Stomach (tissue), 4 donors: Measurements from ENCODE around the gene BET1.

Experiments
- POLR2A ChIP-seq, 4 donors: fragments of 450-650 bp; IDR thresholded peaks; one replicate each; pipeline ENCODE4 v1.6.1; 2016; ENCODE audit warnings: antibody characterized with exemption in 4 of 4, control low read depth in 2 of 4, mild to moderate bottlenecking in 1 of 4, moderate library complexity in 1 of 4
- TF ChIP-seq, protein P1 (sequence below), 7 experiments: fragments of 450-650 bp in 4 of 7; fragments of 200-600 bp in 3 of 7; sonication (generic) in 3 of 7; IDR thresholded peaks; one replicate each; pipeline ENCODE4 v1.5.1; 2016 to 2019; ENCODE audit warnings: antibody characterized with exemption in 7 of 7, control low read depth in 2 of 7, mild to moderate bottlenecking in 1 of 7

DNA sequence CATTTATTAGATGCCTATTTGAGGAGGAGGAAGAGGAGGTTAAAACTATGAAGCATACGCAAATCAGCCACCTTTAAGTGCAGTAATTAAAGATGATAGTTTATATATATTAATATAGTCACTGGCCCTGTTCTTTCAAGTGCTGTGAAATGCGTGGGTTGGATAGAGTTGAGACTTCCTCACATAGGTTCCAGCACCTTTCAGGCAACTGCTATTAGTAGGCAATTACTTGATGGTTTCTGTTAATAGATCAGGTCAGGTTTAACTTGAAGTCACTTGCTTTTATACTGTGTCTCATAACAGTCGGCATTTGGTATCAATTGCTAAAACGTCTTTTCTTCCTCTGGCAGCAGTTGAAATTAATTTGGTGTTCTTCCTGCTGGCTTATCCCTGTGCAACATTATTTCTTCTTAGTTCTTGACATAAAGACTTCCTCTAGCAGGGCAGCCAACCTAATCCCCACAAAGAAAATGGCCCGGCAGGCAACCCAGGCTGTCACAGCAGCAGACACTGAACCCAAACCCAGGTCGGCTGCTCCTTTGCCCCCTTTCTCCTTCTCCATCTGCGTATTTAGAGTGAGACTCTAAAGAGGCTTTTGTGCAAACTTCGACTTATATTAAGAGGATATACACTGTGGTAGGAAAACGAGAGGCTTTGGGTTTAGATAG, 35.3 kb upstream of the BET1 start:
- TF ChIP-seq, protein P1, sequence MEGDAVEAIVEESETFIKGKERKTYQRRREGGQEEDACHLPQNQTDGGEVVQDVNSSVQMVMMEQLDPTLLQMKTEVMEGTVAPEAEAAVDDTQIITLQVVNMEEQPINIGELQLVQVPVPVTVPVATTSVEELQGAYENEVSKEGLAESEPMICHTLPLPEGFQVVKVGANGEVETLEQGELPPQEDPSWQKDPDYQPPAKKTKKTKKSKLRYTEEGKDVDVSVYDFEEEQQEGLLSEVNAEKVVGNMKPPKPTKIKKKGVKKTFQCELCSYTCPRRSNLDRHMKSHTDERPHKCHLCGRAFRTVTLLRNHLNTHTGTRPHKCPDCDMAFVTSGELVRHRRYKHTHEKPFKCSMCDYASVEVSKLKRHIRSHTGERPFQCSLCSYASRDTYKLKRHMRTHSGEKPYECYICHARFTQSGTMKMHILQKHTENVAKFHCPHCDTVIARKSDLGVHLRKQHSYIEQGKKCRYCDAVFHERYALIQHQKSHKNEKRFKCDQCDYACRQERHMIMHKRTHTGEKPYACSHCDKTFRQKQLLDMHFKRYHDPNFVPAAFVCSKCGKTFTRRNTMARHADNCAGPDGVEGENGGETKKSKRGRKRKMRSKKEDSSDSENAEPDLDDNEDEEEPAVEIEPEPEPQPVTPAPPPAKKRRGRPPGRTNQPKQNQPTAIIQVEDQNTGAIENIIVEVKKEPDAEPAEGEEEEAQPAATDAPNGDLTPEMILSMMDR (IDR thresholded peaks at IDR 0.05), result no peak
- TF ChIP-seq POLR2A (IDR thresholded peaks at IDR 0.05), result no peak
